ENCODE results near the gene TPGS1. TPM values are rescaled to one million over a fixed set of nuclear protein-coding genes. Genes with fewer than 3 reads are reported as not detected.

Gene TPGS1
- total and polyA plus RNA-seq, 2 of the 8 experiments (the other 6 are each of a cell fraction or from before 2014, with no cell fraction given): 9.1 to 10.6 TPM

DNA sequence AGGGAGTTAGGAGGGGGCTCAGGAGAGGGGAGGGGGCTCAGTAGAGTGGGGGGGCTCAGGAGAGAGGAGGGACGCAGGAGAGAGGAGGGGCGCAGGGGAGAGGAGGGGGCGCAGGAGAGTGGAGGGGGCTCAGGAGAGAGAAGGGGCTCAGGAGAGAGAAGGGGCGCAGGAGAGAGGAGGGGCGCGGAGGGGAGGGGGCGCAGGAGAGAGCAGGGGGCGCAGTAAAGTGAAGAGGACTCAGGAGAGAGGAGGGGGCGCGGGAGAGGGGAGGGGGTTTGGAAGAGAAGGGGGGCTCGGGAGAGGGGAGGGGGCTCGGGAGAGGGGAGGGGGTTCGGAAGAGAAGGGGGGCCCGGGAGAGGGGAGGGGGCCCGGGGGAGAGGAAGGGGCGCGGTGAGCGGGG is 10.3 kb upstream of the TPGS1 start (continued):
- TF ChIP-seq, protein P1, sequence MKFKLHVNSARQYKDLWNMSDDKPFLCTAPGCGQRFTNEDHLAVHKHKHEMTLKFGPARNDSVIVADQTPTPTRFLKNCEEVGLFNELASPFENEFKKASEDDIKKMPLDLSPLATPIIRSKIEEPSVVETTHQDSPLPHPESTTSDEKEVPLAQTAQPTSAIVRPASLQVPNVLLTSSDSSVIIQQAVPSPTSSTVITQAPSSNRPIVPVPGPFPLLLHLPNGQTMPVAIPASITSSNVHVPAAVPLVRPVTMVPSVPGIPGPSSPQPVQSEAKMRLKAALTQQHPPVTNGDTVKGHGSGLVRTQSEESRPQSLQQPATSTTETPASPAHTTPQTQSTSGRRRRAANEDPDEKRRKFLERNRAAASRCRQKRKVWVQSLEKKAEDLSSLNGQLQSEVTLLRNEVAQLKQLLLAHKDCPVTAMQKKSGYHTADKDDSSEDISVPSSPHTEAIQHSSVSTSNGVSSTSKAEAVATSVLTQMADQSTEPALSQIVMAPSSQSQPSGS (IDR thresholded peaks at IDR 0.05; ENCODE audit: low read length): no peak
- TF ChIP-seq GABPA (IDR thresholded peaks at IDR 0.05; ENCODE audit: borderline replicate concordance, insufficient read depth, low read length) (no peak), NANOG (IDR thresholded peaks at IDR 0.05; ENCODE audit: insufficient read depth, low read depth, low read length, poor library complexity, severe bottlenecking) (no peak), TBP (IDR thresholded peaks at IDR 0.05; ENCODE audit: low read depth, low read length) (no peak), POLR2AphosphoS5 (IDR thresholded peaks at IDR 0.05; ENCODE audit: low read depth, low read length) (no peak), POLR2A (IDR thresholded peaks at IDR 0.05; ENCODE audit: control extremely low read depth in 1 of 2, low read depth in 2 of 2, low read length in 2 of 2) (no peak)
